MM.1S (cell line): ENCODE measurements around the gene TOE1.
A peak's percentile ranks its signal among the peaks of the same experiment; 100 is the strongest.
"Not testable (repeated sequence)": the region's sequence is repeated elsewhere in the genome, so short reads cannot be mapped to it uniquely, and the experiment has no call there.

Source experiments
- DNase-seq: peaks from one replicate; pipeline ENCODE4 v3.0.0-alpha.2; 2015
- H2AFZ ChIP-seq: fragments of 300-600 bp; sonication (generic); 2 replicates; pipeline ENCODE4 v1.6.0; 2016; ENCODE audit warnings: antibody characterized with exemption, low read length
- H3F3A ChIP-seq: fragments of 300-600 bp; sonication (generic); 2 replicates; pipeline ENCODE4 v1.6.1; 2016; ENCODE audit warnings: mild to moderate bottlenecking, antibody characterized with exemption, low read length, moderate library complexity, mixed read lengths; ENCODE audit not compliant: insufficient read depth
- H3K27ac ChIP-seq: fragments of 300-600 bp; sonication (generic); 2 replicates; pipeline ENCODE4 v1.5.1; 2016; ENCODE audit warnings: mild to moderate bottlenecking, low read length
- H3K27me3 ChIP-seq: fragments of 300-600 bp; sonication (generic); replicated peaks from 2 replicates; pipeline ENCODE4 v1.6.0; 2016; ENCODE audit warnings: low read length; ENCODE audit not compliant: insufficient read depth
- H3K36me3 ChIP-seq: fragments of 300-600 bp; sonication (generic); replicated peaks from 2 replicates; pipeline ENCODE4 v1.6.1; 2016; ENCODE audit warnings: mild to moderate bottlenecking, low read length, mixed read lengths; ENCODE audit not compliant: insufficient read depth
- H3K4me1 ChIP-seq: fragments of 300-600 bp; sonication (generic); 2 replicates; pipeline ENCODE4 v1.6.1; 2016; ENCODE audit warnings: low read length, mixed read lengths
- H3K4me2 ChIP-seq: fragments of 300-600 bp; sonication (generic); 2 replicates; pipeline ENCODE4 v1.6.0; 2016; ENCODE audit warnings: low read depth, low read length
- H3K4me3 ChIP-seq: fragments of 300-600 bp; sonication (generic); 2 replicates; pipeline ENCODE4 v1.5.1; 2016; ENCODE audit warnings: low read length, mixed read lengths
- H3K79me2 ChIP-seq: fragments of 300-600 bp; sonication (generic); 2 replicates; pipeline ENCODE4 v1.6.1; 2016; ENCODE audit warnings: mixed run types, low read length, mixed read lengths
- H3K9ac ChIP-seq: fragments of 300-600 bp; sonication (generic); 2 replicates; pipeline ENCODE4 v1.6.1; 2016; ENCODE audit warnings: low read length, mixed read lengths
- H3K9me2 ChIP-seq: fragments of 300-600 bp; sonication (generic); replicated peaks from 2 replicates; pipeline ENCODE4 v1.6.1; 2016; ENCODE audit warnings: mild to moderate bottlenecking, low read length, mixed read lengths; ENCODE audit not compliant: insufficient read depth
- H3K9me3 ChIP-seq: fragments of 300-600 bp; sonication (generic); replicated peaks from 2 replicates; pipeline ENCODE4 v1.6.1; 2016; ENCODE audit warnings: mild to moderate bottlenecking, low read length, mixed read lengths; ENCODE audit not compliant: insufficient read depth
- H4K20me1 ChIP-seq: fragments of 300-600 bp; sonication (generic); 2 replicates; pipeline ENCODE4 v1.6.1; 2016; ENCODE audit warnings: mild to moderate bottlenecking, low read length, moderate library complexity, mixed read lengths; ENCODE audit not compliant: insufficient read depth
- CTCF ChIP-seq: fragments of 300-600 bp; sonication (generic); IDR thresholded peaks from 2 replicates; pipeline ENCODE4 v1.5.1; 2016; ENCODE audit warnings: antibody characterized with exemption, low read length, mixed read lengths
- EZH2 ChIP-seq: fragments of 300-600 bp; sonication (generic); optimal IDR thresholded peaks from 2 replicates; pipeline ENCODE3; 2017; ENCODE audit warnings: low read depth, mild to moderate bottlenecking, antibody characterized with exemption, low read length, mixed read lengths
- EZH2phosphoT487 ChIP-seq: fragments of 300-600 bp; sonication (generic); IDR thresholded peaks from 2 replicates; pipeline ENCODE4 v1.6.1; 2018; ENCODE audit warnings: antibody characterized with exemption, low read length

TOE1 gene

GRCh38 chr1:45339789-45340558 is at the start of gene TOE1, which contains the start of gene MUTYH:
Gene TOE1, plus strand, starts transcription at chr1:45340170. Its CDS starts 83 bp downstream, at chr1:45340253.
Gene MUTYH, minus strand, starts transcription at chr1:45340440. Its CDS starts 5,935 bp downstream, at chr1:45334505.
- Histone ChIP-seq H3F3A (peaks cover 23% of the 10 kb centered on the region), H3K79me2 (peaks cover 39% of the 10 kb centered on the region), H3K27me3 (no peaks in the 10 kb centered on the region), H2AFZ (peak within 1 kb of the TSS; percentile 89), H3K9me2 (no peaks in the 10 kb centered on the region), H3K9me3 (no peaks in the 10 kb centered on the region), H3K36me3 (peaks cover 15% of the 10 kb centered on the region), H3K4me3 (peak within 1 kb of the TSS; percentile 84), H3K4me2 (peak within 1 kb of the TSS; percentile 93), H3K4me1 (peaks cover 5% of the 10 kb centered on the region; the same call in 1 of the 2 replicates), H3K9ac (peak within 1 kb of the TSS; percentile 97), H4K20me1 (no peaks in the 10 kb centered on the region), H3K27ac (peak within 1 kb of the TSS; percentile 97)
- TF ChIP-seq CTCF, result no peak
- TF ChIP-seq EZH2, result no peak
- no peak for TF ChIP-seq EZH2phosphoT487
- DNase-seq, result peak; percentile 97

- not testable (repeated sequence) for H4K20me1 ChIP-seq
Measured at GRCh38 chr1:45291002-45291401, 49.0 kb upstream of the TOE1 start.

GRCh38 chr1:45291716-45292115 is 48.3 kb upstream of the TOE1 start:
- no peak overlapping the region for H3K4me2 ChIP-seq
- no peaks in the 10 kb centered on the region for H3K9me2 ChIP-seq
- no peaks in the 10 kb centered on the region for H3K9me3 ChIP-seq
- no peaks in the 10 kb centered on the region for H3K27me3 ChIP-seq
- H3K79me2 ChIP-seq, result no peaks in the 10 kb centered on the region
- H3K9ac ChIP-seq, result no peak overlapping the region
- H3K27ac ChIP-seq, result no peak overlapping the region
- H3K4me3 ChIP-seq, result no peak overlapping the region
- DNase-seq, result no peak
- H3K36me3 ChIP-seq, result no peaks in the 10 kb centered on the region
- no peak overlapping the region for H2AFZ ChIP-seq
- H4K20me1 ChIP-seq, result no peaks in the 10 kb centered on the region
- H3K4me1 ChIP-seq, result no peaks in the 10 kb centered on the region
- H3F3A ChIP-seq, result no peaks in the 10 kb centered on the region
- no peak for TF ChIP-seq EZH2phosphoT487
- TF ChIP-seq CTCF, result no peak
- TF ChIP-seq EZH2, result no peak

More at GRCh38 chr1:45291002-45291401, 49.0 kb upstream of the TOE1 start:
- not testable (repeated sequence) for H3K27ac ChIP-seq, H3K4me1 ChIP-seq, H3K79me2 ChIP-seq, H2AFZ ChIP-seq, H3K36me3 ChIP-seq, H3K9me3 ChIP-seq, H3K4me3 ChIP-seq, H3F3A ChIP-seq, H3K9me2 ChIP-seq, H3K4me2 ChIP-seq, DNase-seq, H3K27me3 ChIP-seq, H3K9ac ChIP-seq
